ENCODE data around the gene ENTREP3. TPM values are rescaled to one million over a fixed set of nuclear protein-coding genes. Genes with fewer than 3 reads are reported as not detected.

ENTREP3 gene
- polyA plus RNA-seq, 4 donors = 20.0 to 32.8 (median 24.2) TPM

DNA sequence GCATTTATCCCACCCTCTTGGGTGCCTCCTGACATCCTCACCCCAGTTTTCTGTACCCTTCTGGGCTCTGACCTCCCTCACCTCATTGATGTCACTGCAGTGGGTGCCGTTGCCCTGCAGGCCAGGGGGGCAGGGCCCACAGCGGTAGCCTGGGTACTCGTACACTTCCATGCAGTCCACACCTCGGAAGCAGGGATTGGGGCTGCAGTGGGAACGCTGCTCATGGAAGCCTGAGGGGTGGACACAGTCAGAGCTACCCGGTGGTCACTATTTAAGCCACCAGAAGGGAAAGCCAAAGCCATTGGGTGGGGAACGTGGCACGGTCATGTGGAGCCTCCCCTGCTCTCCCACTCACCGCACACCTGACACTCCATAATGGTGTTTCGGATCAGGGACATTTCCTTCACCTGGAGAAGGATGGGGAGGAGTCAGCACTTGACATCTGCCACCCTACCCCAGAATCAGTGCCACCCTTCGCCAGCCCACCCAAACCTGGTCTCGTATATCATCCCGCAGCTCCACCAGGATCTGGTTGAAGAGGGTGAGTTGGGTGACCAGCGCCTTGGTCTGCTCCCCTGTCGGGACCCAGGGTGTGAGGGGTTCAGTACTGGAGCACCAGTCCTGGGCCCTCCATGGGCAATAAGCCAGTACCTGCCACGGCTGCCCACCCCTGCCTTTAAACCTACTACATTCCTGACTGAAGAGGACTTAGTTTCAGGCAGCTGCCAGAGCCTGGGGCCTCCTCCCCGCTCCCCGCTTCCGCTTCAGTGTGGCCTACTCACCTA is 52.4 kb downstream of the ENTREP3 start:
- no peak for DNase-seq (ENCODE audit: low read depth in 4 of 4, low spot score in 3 of 4)

DNA sequence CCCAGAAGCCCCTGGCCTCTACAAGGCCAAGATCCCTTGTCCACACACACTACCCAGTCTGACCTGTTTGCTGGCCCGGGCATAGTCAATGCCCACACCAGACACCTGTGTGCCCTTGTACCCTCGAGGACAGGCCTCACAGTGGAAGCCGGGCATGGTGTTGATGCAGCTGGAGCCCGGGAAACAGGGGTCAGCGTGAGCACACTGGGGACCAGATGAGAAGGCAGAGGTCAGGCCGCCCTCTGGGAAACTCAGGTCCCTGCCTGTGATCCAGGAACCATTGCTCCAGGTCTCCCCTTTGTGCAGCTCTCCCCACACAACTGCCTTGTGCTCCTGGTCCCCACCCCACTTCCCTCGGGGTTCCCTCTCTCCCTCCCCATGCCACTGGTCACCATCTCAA is 53.1 kb downstream of the ENTREP3 start:
- DNase-seq (ENCODE audit: low read depth in 4 of 4, low spot score in 3 of 4) = no peak

GRCh38 chr1:155200920-155201319 is 54.4 kb downstream of the ENTREP3 start:
- DNase-seq (ENCODE audit: low read depth in 4 of 4, low spot score in 3 of 4) = no peak

- no peak for DNase-seq (ENCODE audit: low read depth in 4 of 4, low spot score in 3 of 4)
Observed at GRCh38 chr1:155199792-155200191, 55.5 kb downstream of the ENTREP3 start.

DNA sequence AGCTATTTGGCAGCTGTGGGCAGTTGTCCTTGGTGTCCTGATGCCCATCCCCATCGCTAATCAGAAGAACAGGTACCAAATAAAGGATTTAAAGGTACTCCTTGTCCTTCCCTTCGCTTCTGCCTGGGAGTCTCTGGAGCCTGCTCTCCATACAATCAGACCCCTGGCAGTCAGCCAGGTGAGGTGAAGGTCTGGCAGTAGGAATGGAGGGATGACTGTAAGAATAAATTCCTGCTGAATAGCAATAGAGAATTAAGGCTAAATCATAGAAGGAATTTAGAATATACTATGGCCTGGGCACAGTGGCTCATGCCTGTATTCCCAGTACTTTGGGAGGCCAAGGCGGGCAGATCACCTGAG is 56.8 kb downstream of the ENTREP3 start:
- DNase-seq (ENCODE audit: low read depth in 4 of 4, low spot score in 3 of 4) = no peak

- DNase-seq (ENCODE audit: low read depth in 4 of 4, low spot score in 3 of 4) = no peak
Observed at GRCh38 chr1:155197901-155198546, 57.3 kb downstream of the ENTREP3 start.

Other genes starting within 250 kb of the ENTREP3 start
- 1 to 10 TPM in 3 of 4 donors, under 1 TPM in 1; 0.78 to 2.7 (median 1.5) TPM for gene DCST2, start 221.7 kb downstream of the ENTREP3 start, polyA plus RNA-seq (ENCODE audit: insufficient read length in 4 of 4)
- under 1 TPM; 0.21 to 0.41 (median 0.29) TPM for gene DCST1, start 221.7 kb downstream of the ENTREP3 start, polyA plus RNA-seq (ENCODE audit: insufficient read length in 4 of 4)
- gene ADAM15, start 204.2 kb downstream of the ENTREP3 start, polyA plus RNA-seq (ENCODE audit: insufficient read length in 4 of 4) = 10 to 100 TPM; 37.6 to 53.1 (median 46.2) TPM
- gene EFNA4, start 191.7 kb downstream of the ENTREP3 start, polyA plus RNA-seq (ENCODE audit: insufficient read length in 4 of 4) = 10 to 100 TPM; 19.2 to 24.8 (median 19.5) TPM
- gene EFNA3, start 176.6 kb downstream of the ENTREP3 start, polyA plus RNA-seq (ENCODE audit: insufficient read length in 4 of 4) = 1 to 10 TPM; 5.7 to 7.8 (median 6.3) TPM
- 10 to 100 TPM; 23.7 to 69.5 (median 63.0) TPM for gene EFNA1, start 127.6 kb downstream of the ENTREP3 start, polyA plus RNA-seq (ENCODE audit: insufficient read length in 4 of 4)
- gene SLC50A1, start 119.6 kb downstream of the ENTREP3 start, polyA plus RNA-seq (ENCODE audit: insufficient read length in 4 of 4) = 10 to 100 TPM; 39.6 to 66.6 (median 54.3) TPM
- gene DPM3, start 115.0 kb downstream of the ENTREP3 start, polyA plus RNA-seq (ENCODE audit: insufficient read length in 4 of 4) = 10 to 100 TPM; 29.4 to 49.8 (median 31.4) TPM
- 100 to 1,000 TPM; 139 to 182 (median 152) TPM for gene KRTCAP2, start 82.2 kb downstream of the ENTREP3 start, polyA plus RNA-seq (ENCODE audit: insufficient read length in 4 of 4)
- 1 to 10 TPM; 2.4 to 6.3 (median 3.2) TPM for gene TRIM46, start 81.6 kb downstream of the ENTREP3 start, polyA plus RNA-seq (ENCODE audit: insufficient read length in 4 of 4)
- gene THBS3, start 47.6 kb downstream of the ENTREP3 start, polyA plus RNA-seq (ENCODE audit: insufficient read length in 4 of 4) = 10 to 100 TPM; 27.7 to 52.9 (median 46.5) TPM
- gene MTX1, start 46.8 kb downstream of the ENTREP3 start, polyA plus RNA-seq (ENCODE audit: insufficient read length in 4 of 4) = 10 to 100 TPM; 26.6 to 49.9 (median 39.6) TPM
- 10 to 100 TPM; 45.9 to 72.1 (median 58.9) TPM for gene SCAMP3, start 6.9 kb upstream of the ENTREP3 start, polyA plus RNA-seq (ENCODE audit: insufficient read length in 4 of 4)
- gene CLK2, start 18.0 kb upstream of the ENTREP3 start, polyA plus RNA-seq (ENCODE audit: insufficient read length in 4 of 4) = 10 to 100 TPM; 70.1 to 93.6 (median 74.8) TPM
- 10 to 100 TPM in 2 of 4 donors, 1 to 10 TPM in 2; 8.4 to 11.9 (median 10.1) TPM for gene HCN3, start 22.0 kb upstream of the ENTREP3 start, polyA plus RNA-seq (ENCODE audit: insufficient read length in 4 of 4)
- 1 to 10 TPM in 3 of 4 donors, under 1 TPM in 1; 0.53 to 8.7 (median 5.7) TPM for gene PKLR, start 46.0 kb upstream of the ENTREP3 start, polyA plus RNA-seq (ENCODE audit: insufficient read length in 4 of 4)
- 100 to 1,000 TPM; 110 to 201 (median 171) TPM for gene FDPS, start 53.4 kb upstream of the ENTREP3 start, polyA plus RNA-seq (ENCODE audit: insufficient read length in 4 of 4)
- 10 to 100 TPM; 35.4 to 40.6 (median 36.6) TPM for gene RUSC1, start 65.4 kb upstream of the ENTREP3 start, polyA plus RNA-seq (ENCODE audit: insufficient read length in 4 of 4)

Data from left renal pelvis (tissue), 4 donors.